DND-41 (cell line): ENCODE data around the gene GLYATL1.

ENCODE experiments used
- EZH2 ChIP-seq: IDR thresholded peaks from 3 replicates; pipeline ENCODE4 v1.6.1; 2012; ENCODE audit warnings: borderline replicate concordance, low read depth, mild to moderate bottlenecking, moderate library complexity, low read length, inconsistent platforms; ENCODE audit not compliant: severe bottlenecking
- TF ChIP-seq, protein P1 (sequence below): IDR thresholded peaks from 2 replicates; pipeline ENCODE4 v1.5.1; 2012; ENCODE audit warnings: borderline replicate concordance, low read length, moderate library complexity, mild to moderate bottlenecking; ENCODE audit not compliant: poor library complexity, severe bottlenecking; ENCODE audit errors: extremely low read depth

GRCh38 chr11:58917159-58917783 lies 22.0 kb upstream of the GLYATL1 start:
- TF ChIP-seq, protein P1, sequence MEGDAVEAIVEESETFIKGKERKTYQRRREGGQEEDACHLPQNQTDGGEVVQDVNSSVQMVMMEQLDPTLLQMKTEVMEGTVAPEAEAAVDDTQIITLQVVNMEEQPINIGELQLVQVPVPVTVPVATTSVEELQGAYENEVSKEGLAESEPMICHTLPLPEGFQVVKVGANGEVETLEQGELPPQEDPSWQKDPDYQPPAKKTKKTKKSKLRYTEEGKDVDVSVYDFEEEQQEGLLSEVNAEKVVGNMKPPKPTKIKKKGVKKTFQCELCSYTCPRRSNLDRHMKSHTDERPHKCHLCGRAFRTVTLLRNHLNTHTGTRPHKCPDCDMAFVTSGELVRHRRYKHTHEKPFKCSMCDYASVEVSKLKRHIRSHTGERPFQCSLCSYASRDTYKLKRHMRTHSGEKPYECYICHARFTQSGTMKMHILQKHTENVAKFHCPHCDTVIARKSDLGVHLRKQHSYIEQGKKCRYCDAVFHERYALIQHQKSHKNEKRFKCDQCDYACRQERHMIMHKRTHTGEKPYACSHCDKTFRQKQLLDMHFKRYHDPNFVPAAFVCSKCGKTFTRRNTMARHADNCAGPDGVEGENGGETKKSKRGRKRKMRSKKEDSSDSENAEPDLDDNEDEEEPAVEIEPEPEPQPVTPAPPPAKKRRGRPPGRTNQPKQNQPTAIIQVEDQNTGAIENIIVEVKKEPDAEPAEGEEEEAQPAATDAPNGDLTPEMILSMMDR: no peak
- no peak for TF ChIP-seq EZH2
